K562 (cell line): ENCODE results near the gene PRPSAP2. TPM values are rescaled to one million over a fixed set of nuclear protein-coding genes. Genes with fewer than 3 reads are reported as not detected.

ENCODE experiments used
- ATAC-seq: fragments of 200-7000 bp; cut with Tn5 transposase; 3 replicates; pipeline ENCODE4 v1.9.1; 2020; ENCODE audit warnings: moderate library complexity
- BruUV-seq: library from RNA; stranded (reverse); fragments of 400-500 nt; replicated peaks from 2 replicates; lab custom pipeline; 2021; lab: Mats Ljungman, UMichigan
- CTCF ChIA-PET: fragments of 300-600 bp; formaldehyde crosslinking; extraction: SDS; loops from one replicate; lab custom pipeline; 2021; ENCODE audit warnings: low intra/inter-chr PET ratio; lab: Yijun Ruan, JAX
- POLR2A ChIA-PET: fragments of 300-600, 350-650 bp; sonication (Branson Sonifier 250); formaldehyde crosslinking; extraction: SDS; loops from one replicate; lab custom pipeline; 2021; ENCODE audit warnings: antibody characterized with exemption, inconsistent platforms; lab: Yijun Ruan, JAX
- DNase-seq, 4 experiments: peaks; one replicate each; pipeline versions ENCODE4 v3.0.0 to v3.0.0-alpha.2; 2011 to 2018; ENCODE audit warnings: low spot score in 3 of 4, mixed read lengths in 3 of 4; ENCODE audit errors: extremely low read depth in 1 of 4
- FAIRE-seq: peaks from 2 replicates; lab custom pipeline; 2011; peaks lifted over from hg19 to GRCh38; lab: Jason Lieb, UNC
- H2AFZ ChIP-seq: 2 replicates; pipeline ENCODE4 v1.6.0; 2011; ENCODE audit warnings: low read depth, low read length, control low read depth, inconsistent platforms
- H3K27ac ChIP-seq: fragments of 200-600 bp; 3 replicates; pipeline ENCODE4 v1.8.0; 2011; ENCODE audit warnings: low read depth, mild to moderate bottlenecking, control low read depth, inconsistent platforms, low read length, moderate library complexity, mixed read lengths; ENCODE audit errors: extremely low read depth
- H3K27me3 ChIP-seq, 2 experiments: fragments of 300-600 bp in 1 of 2; 2 replicates in 1 of 2; 3 replicates in 1 of 2; pipeline versions ENCODE4 v1.6.0 to v1.8.0; 2011; ENCODE audit warnings: inconsistent platforms in 2 of 2, low read length in 2 of 2, mild to moderate bottlenecking in 1 of 2, mixed read lengths in 1 of 2, moderate library complexity in 1 of 2; ENCODE audit not compliant: control insufficient read depth in 2 of 2, insufficient read depth in 2 of 2
- H3K36me3 ChIP-seq: fragments of 300-600 bp; 3 replicates; pipeline ENCODE4 v1.8.0; 2011; ENCODE audit warnings: mild to moderate bottlenecking, low read length, inconsistent platforms; ENCODE audit not compliant: control insufficient read depth, insufficient read depth
- H3K4me1 ChIP-seq, 2 experiments: fragments of 200-600 bp in 1 of 2; replicated peaks in 1 of 2; 2 replicates in 1 of 2; 3 replicates in 1 of 2; pipeline versions ENCODE4 v1.5.1 to v1.8.0; 2011; ENCODE audit warnings: inconsistent platforms in 2 of 2, low read length in 2 of 2, mild to moderate bottlenecking in 1 of 2, mixed read lengths in 1 of 2, moderate library complexity in 1 of 2; ENCODE audit not compliant: control insufficient read depth in 2 of 2, insufficient read depth in 2 of 2
- H3K4me2 ChIP-seq: 2 replicates; pipeline ENCODE4 v1.6.1; 2011; ENCODE audit warnings: low read length, control low read depth, inconsistent platforms, mixed read lengths; ENCODE audit not compliant: insufficient read depth
- H3K4me3 ChIP-seq: fragments of 200-600 bp; sonication (generic), shearing (Covaris generic); 2 replicates; pipeline ENCODE4 v1.5.1; 2016; ENCODE audit warnings: control low read depth, inconsistent platforms
- H3K79me2 ChIP-seq: fragments of 200-600 bp; 3 replicates; pipeline ENCODE4 v1.8.0; 2011; ENCODE audit warnings: low read length, inconsistent platforms; ENCODE audit not compliant: control insufficient read depth, insufficient read depth
- H3K9ac ChIP-seq, 2 experiments: 2 replicates each; pipeline versions ENCODE4 v1.6.0 to v1.6.1; 2011; ENCODE audit warnings: low read depth in 2 of 2, low read length in 2 of 2, control low read depth in 1 of 2, inconsistent platforms in 1 of 2, mild to moderate bottlenecking in 1 of 2, mixed read lengths in 1 of 2; ENCODE audit not compliant: insufficient read depth in 1 of 2
- H3K9me1 ChIP-seq: one replicate; pipeline ENCODE4 v1.6.0; 2011; ENCODE audit warnings: inconsistent platforms, mild to moderate bottlenecking, low read length, moderate library complexity; ENCODE audit not compliant: control insufficient read depth, insufficient read depth
- H3K9me3 ChIP-seq: replicated peaks from 2 replicates; pipeline ENCODE4 v1.5.1; 2011; ENCODE audit warnings: low read depth, low read length, inconsistent platforms; ENCODE audit not compliant: control insufficient read depth, insufficient read depth
- H4K20me1 ChIP-seq: replicated peaks from 2 replicates; pipeline ENCODE4 v1.6.1; 2011; ENCODE audit warnings: low read length, inconsistent platforms, mixed read lengths; ENCODE audit not compliant: control insufficient read depth, insufficient read depth
- BDP1 ChIP-seq: IDR thresholded peaks from 3 replicates; pipeline ENCODE4 v1.6.1; 2011; ENCODE audit not compliant: insufficient read length, insufficient read depth
- CBX2 ChIP-seq: fragments of 200-600 bp; sonication (generic); IDR thresholded peaks from one replicate; pipeline ENCODE4 v1.6.1; 2012; ENCODE audit warnings: mild to moderate bottlenecking, low read length, inconsistent platforms; ENCODE audit not compliant: insufficient read depth, poor library complexity, severe bottlenecking
- CCAR2 ChIP-seq: fragments of 200-400 bp; formaldehyde crosslinking; IDR thresholded peaks from 2 replicates; pipeline ENCODE4 v1.6.1; 2017; ENCODE audit warnings: mild to moderate bottlenecking, low read depth, low read length
- CGGBP1 ChIP-seq: fragments of 250-450 bp; sonication (Bioruptor Pico); IDR thresholded peaks from 2 replicates; pipeline ENCODE4 v1.9.0; 2021; ENCODE audit warnings: mild to moderate bottlenecking
- COPS2 ChIP-seq: fragments of 450-650 bp; conservative IDR thresholded peaks from 2 replicates; pipeline ENCODE4 v1.6.1; 2016; ENCODE audit warnings: mild to moderate bottlenecking, moderate library complexity
- E2F3 ChIP-seq: fragments of 250-450 bp; sonication (Bioruptor Pico); IDR thresholded peaks from 2 replicates; pipeline ENCODE4 v1.4.0; 2020; ENCODE audit warnings: mild to moderate bottlenecking
- ELK1 ChIP-seq: sonication (generic); formaldehyde crosslinking; IDR thresholded peaks from 2 replicates; pipeline ENCODE4 v1.8.1; 2022; ENCODE audit warnings: missing genetic modification reagents
- ELK3 ChIP-seq: fragments of 450-650 bp; formaldehyde crosslinking; IDR thresholded peaks from 2 replicates; pipeline ENCODE4 v1.4.0; 2020; ENCODE audit warnings: mild to moderate bottlenecking
- ESRRA ChIP-seq: fragments of 450-650 bp; IDR thresholded peaks from 2 replicates; pipeline ENCODE4 v1.6.1; 2014; ENCODE audit warnings: low read depth, mild to moderate bottlenecking, moderate library complexity, borderline replicate concordance
- HDAC1 ChIP-seq, 2 experiments: fragments of 450-650 bp; IDR thresholded peaks; 2 replicates each; pipeline ENCODE4 v1.6.1; 2016 to 2017; ENCODE audit warnings: inconsistent platforms in 1 of 2, mild to moderate bottlenecking in 1 of 2, moderate library complexity in 1 of 2
- NCOR1 ChIP-seq: fragments of 450-650 bp; IDR thresholded peaks from 2 replicates; pipeline ENCODE4 v1.6.1; 2016; ENCODE audit warnings: mild to moderate bottlenecking, moderate library complexity
- POLR2B ChIP-seq: fragments of 450-650 bp; IDR thresholded peaks from 2 replicates; pipeline ENCODE4 v1.6.1; 2018; ENCODE audit warnings: low read depth; ENCODE audit not compliant: partially characterized antibody
- PYGO2 ChIP-seq: fragments of 450-650 bp; IDR thresholded peaks from 2 replicates; pipeline ENCODE4 v1.6.1; 2016; ENCODE audit warnings: mild to moderate bottlenecking, missing genetic modification characterization, moderate library complexity, missing compliant biosample characterization
- ZFP36 ChIP-seq: fragments of 150-350 bp; IDR thresholded peaks from 2 replicates; pipeline ENCODE4 v1.6.1; 2018; ENCODE audit warnings: low read length, low read depth; ENCODE audit not compliant: partially characterized antibody
- WGBS: fragments of 100-300 bp; shearing (Covaris generic); methylation state at CpG from one replicate; pipeline ENCODE4 v1.1.6; 2016; ENCODE audit warnings: low coverage, mixed read lengths; ENCODE audit not compliant: insufficient coverage; ENCODE audit errors: missing lambda C conversion rate; 5-methylcytosine and 5-hydroxymethylcytosine counted together
- in situ Hi-C: fragments of 300-500 bp; cut with MboI; formaldehyde crosslinking; loops from 4 replicates; pipeline ENCODE4 v1.15.0; 2018; ENCODE audit warnings: inconsistent platforms, mixed read lengths
- intact Hi-C: fragments of 100-400 bp; cut with micrococcal nuclease; formaldehyde crosslinking; loops from 2 replicates; pipeline ENCODE4 v1.14.2; 2022
- polyA plus RNA-seq, 8 experiments: library from polyadenylated mRNA; depleted of rRNA in 4 of 8; stranded (reverse) in 5 of 8; unstranded in 3 of 8; fragments of >200 nt; fragmentation: Nextera tagmentation in 2 of 8; fragmentation: Illumina TruSeq in 1 of 8; extraction: Ambion mirVana in 2 of 8; extraction: Trizol in 1 of 8; gene quantifications; 2 replicates each; pipeline versions ENCODE4 v1.2.1 to v1.2.3, GENCODE V29; 2011 to 2014; ENCODE audit warnings: inconsistent platforms in 1 of 8, missing spikeins in 1 of 8
- total RNA-seq, 7 experiments: library from RNA; depleted of rRNA in 6 of 7; stranded (reverse); fragments of >200 nt in 6 of 7; fragmentation: Illumina TruSeq in 2 of 7; extraction: Trizol in 2 of 7; gene quantifications; 2 replicates each; pipeline versions ENCODE4 v1.2.1 to v1.2.3, GENCODE V29; 2011 to 2021; ENCODE audit warnings: low replicate concordance in 1 of 7
- TF ChIP-seq, protein P1 (sequence below): IDR thresholded peaks from 2 replicates; pipeline ENCODE4 v1.6.1; 2014; ENCODE audit warnings: antibody characterized with exemption

PRPSAP2 gene
- total and polyA plus RNA-seq, 9 of the 15 experiments (the other 6 are each of a cell fraction or from before 2014, with no cell fraction given): 15.5 to 56.7 (median 35.7) TPM

DNA sequence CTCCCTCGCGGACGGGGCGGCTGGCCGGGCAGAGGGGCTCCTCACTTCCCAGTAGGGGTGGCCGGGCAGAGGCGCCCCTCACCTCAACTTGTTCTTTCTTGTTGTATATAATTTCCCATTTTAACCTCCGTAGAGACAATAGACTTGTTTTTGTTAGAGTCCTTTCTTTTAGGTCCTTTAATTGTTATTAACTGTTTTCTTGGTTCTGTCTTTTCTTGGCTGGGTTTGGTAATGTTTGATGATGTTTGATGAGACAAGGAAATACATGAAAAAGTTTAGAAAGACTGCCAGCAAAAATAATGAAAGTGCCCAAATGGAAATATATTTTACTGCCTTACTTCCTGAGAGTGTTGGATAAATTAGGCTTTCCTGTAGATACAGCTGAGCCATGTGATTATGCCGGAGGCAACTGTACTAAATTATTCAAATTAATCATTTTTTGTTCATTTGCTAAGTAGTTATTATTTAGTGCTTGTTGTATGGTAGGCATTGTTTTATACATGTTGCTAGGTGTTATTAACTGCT is 30.9 kb downstream of the PRPSAP2 start (continued):
- TF ChIP-seq HDAC1 (IDR thresholded peaks at IDR 0.05) (no peak), E2F3 (CRISPR knock-in tag) (no peak), BDP1 (no peak), ZFP36 (no peak), PYGO2 (tag) (no peak), CGGBP1 (CRISPR knock-in tag) (no peak)

- Histone ChIP-seq H4K20me1 (no peaks in the 10 kb centered on the region), H3K9me3 (no peaks in the 10 kb centered on the region), H3K4me2 (no peak overlapping the region), H3K27me3 (no peaks in the 10 kb centered on the region), H3K9me1 (no peaks in the 10 kb centered on the region), H3K4me3 (no peak overlapping the region), H3K79me2 (no peaks in the 10 kb centered on the region), H2AFZ (no peak overlapping the region), H3K9ac (no peak overlapping the region), H3K4me1 (no peaks in the 10 kb centered on the region), H3K36me3 (peaks cover 28% of the 10 kb centered on the region), H3K27ac (no peak overlapping the region)
- POLR2A ChIA-PET: no interaction called here
- CTCF ChIA-PET: no interaction called here
- TF ChIP-seq ELK3 (CRISPR knock-in tag) (no peak), NCOR1 (no peak), ESRRA (no peak), ELK1 (no peak), CBX2 (no peak), POLR2B (no peak), COPS2 (no peak), CCAR2 (no peak)
- TF ChIP-seq, protein P1, sequence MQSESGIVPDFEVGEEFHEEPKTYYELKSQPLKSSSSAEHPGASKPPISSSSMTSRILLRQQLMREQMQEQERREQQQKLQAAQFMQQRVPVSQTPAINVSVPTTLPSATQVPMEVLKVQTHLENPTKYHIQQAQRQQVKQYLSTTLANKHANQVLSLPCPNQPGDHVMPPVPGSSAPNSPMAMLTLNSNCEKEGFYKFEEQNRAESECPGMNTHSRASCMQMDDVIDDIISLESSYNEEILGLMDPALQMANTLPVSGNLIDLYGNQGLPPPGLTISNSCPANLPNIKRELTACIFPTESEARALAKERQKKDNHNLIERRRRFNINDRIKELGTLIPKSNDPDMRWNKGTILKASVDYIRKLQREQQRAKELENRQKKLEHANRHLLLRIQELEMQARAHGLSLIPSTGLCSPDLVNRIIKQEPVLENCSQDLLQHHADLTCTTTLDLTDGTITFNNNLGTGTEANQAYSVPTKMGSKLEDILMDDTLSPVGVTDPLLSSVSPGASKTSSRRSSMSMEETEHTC: no peak
- DNase-seq (no peak), ATAC-seq (no peak), FAIRE-seq (no peak)
- in situ Hi-C loops: no loop called here
- intact Hi-C loops: no loop called here
- BruUV-seq: no TSS peak
- 97% methylated on average over 5 of the region's 5 CpGs for WGBS
These were observed 31.7 kb downstream of the PRPSAP2 start for GRCh38 chr17:18889658-18890057.
